IMR-90 (cell line): ENCODE data around the gene TEAD1. TPM values are rescaled to one million over a fixed set of nuclear protein-coding genes. Genes with fewer than 3 reads are reported as not detected.

ENCODE experiments used
- ATAC-seq: fragments of 200-7000 bp; cut with Tn5 transposase; 2 replicates; pipeline ENCODE4 v1.9.1; 2020; ENCODE audit warnings: low read depth, mild to moderate bottlenecking, moderate library complexity
- BruUV-seq: library from RNA; stranded (reverse); fragments of 400-500 nt; replicated peaks from 2 replicates; lab custom pipeline; 2021; lab: Mats Ljungman, UMichigan
- CTCF ChIA-PET: fragments of 300-600 bp; formaldehyde crosslinking; extraction: SDS; loops from one replicate; lab custom pipeline; 2021; ENCODE audit warnings: antibody characterized with exemption; lab: Yijun Ruan, JAX
- POLR2A ChIA-PET: fragments of 300-600 bp; sonication (Branson Sonifier 250); formaldehyde crosslinking; loops from one replicate; lab custom pipeline; 2022; ENCODE audit warnings: antibody characterized with exemption; ENCODE audit not compliant: unreplicated experiment; lab: Charles Lee
- DNase-seq: peaks from one replicate; pipeline ENCODE4 v3.0.0; 2013
- H2AFZ ChIP-seq: replicated peaks from 2 replicates; pipeline ENCODE3; 2013; ENCODE audit warnings: low read length, mild to moderate bottlenecking; ENCODE audit not compliant: poor library complexity
- H2AK5ac ChIP-seq: 2 replicates; pipeline ENCODE4 v1.6.1; 2013; ENCODE audit warnings: low read depth, low read length, inconsistent platforms
- H2AK9ac ChIP-seq: replicated peaks from 2 replicates; pipeline ENCODE3; 2013; ENCODE audit warnings: mild to moderate bottlenecking, low read depth, low read length, moderate library complexity; ENCODE audit not compliant: poor library complexity
- H2BK120ac ChIP-seq: 2 replicates; pipeline ENCODE4 v1.6.1; 2013; ENCODE audit warnings: low read depth, low read length, inconsistent platforms
- H2BK15ac ChIP-seq: 3 replicates; pipeline ENCODE4 v1.6.1; 2013; ENCODE audit warnings: low read depth, low read length, inconsistent platforms
- H2BK20ac ChIP-seq: 2 replicates; pipeline ENCODE4 v1.6.1; 2013; ENCODE audit warnings: low read depth, mild to moderate bottlenecking, inconsistent platforms, low read length, moderate library complexity
- H2BK5ac ChIP-seq: 2 replicates; pipeline ENCODE4 v1.6.1; 2013; ENCODE audit warnings: mild to moderate bottlenecking, low read depth, low read length, inconsistent platforms; ENCODE audit not compliant: poor library complexity, severe bottlenecking
- H3K14ac ChIP-seq: replicated peaks from 2 replicates; pipeline ENCODE4 v1.6.1; 2013; ENCODE audit warnings: low read depth, low read length, inconsistent platforms
- H3K18ac ChIP-seq: 2 replicates; pipeline ENCODE4 v1.6.1; 2013; ENCODE audit warnings: low read depth, low read length, control low read depth
- H3K23ac ChIP-seq: 2 replicates; pipeline ENCODE4 v1.6.1; 2013; ENCODE audit warnings: low read depth, low read length, inconsistent platforms
- H3K27ac ChIP-seq: 2 replicates; pipeline ENCODE4 v1.5.1; 2013; ENCODE audit warnings: mild to moderate bottlenecking, control low read depth, low read length; ENCODE audit not compliant: insufficient read depth
- H3K27me3 ChIP-seq: 2 replicates; pipeline ENCODE4 v1.6.1; 2013; ENCODE audit warnings: low read length; ENCODE audit not compliant: control insufficient read depth, insufficient read depth
- H3K36me3 ChIP-seq: 2 replicates; pipeline ENCODE4 v1.6.1; 2013; ENCODE audit warnings: low read length, mixed read lengths; ENCODE audit not compliant: control insufficient read depth, insufficient read depth
- H3K4ac ChIP-seq: 2 replicates; pipeline ENCODE4 v1.6.1; 2013; ENCODE audit warnings: low read depth, low read length, inconsistent platforms
- H3K4me1 ChIP-seq: 2 replicates; pipeline ENCODE4 v1.6.1; 2013; ENCODE audit warnings: low read length, mixed read lengths; ENCODE audit not compliant: control insufficient read depth, insufficient read depth
- H3K4me2 ChIP-seq: 2 replicates; pipeline ENCODE4 v1.6.1; 2013; ENCODE audit warnings: low read depth, mild to moderate bottlenecking, control low read depth, low read length, moderate library complexity
- H3K4me3 ChIP-seq: 2 replicates; pipeline ENCODE4 v1.5.1; 2013; ENCODE audit warnings: low read depth, mild to moderate bottlenecking, control low read depth, low read length, moderate library complexity; ENCODE audit not compliant: insufficient read depth
- H3K56ac ChIP-seq: 2 replicates; pipeline ENCODE4 v1.6.1; 2013; ENCODE audit warnings: low read length, inconsistent platforms; ENCODE audit not compliant: insufficient read depth; ENCODE audit errors: extremely low read depth
- H3K79me1 ChIP-seq, 2 experiments: 2 replicates each; pipeline ENCODE4 v1.6.1; 2013; ENCODE audit warnings: low read length in 2 of 2, inconsistent platforms in 1 of 2, low read depth in 1 of 2
- H3K9ac ChIP-seq: 2 replicates; pipeline ENCODE4 v1.6.1; 2013; ENCODE audit warnings: low read depth, low read length, control low read depth
- H3K9me1 ChIP-seq: 2 replicates; pipeline ENCODE4 v1.6.1; 2013; ENCODE audit warnings: low read length, inconsistent platforms; ENCODE audit not compliant: insufficient read depth
- H3K9me3 ChIP-seq: 2 replicates; pipeline ENCODE4 v1.6.1; 2013; ENCODE audit warnings: low read length; ENCODE audit not compliant: control insufficient read depth, insufficient read depth
- H4K20me1 ChIP-seq: 2 replicates; pipeline ENCODE4 v1.6.1; 2013; ENCODE audit warnings: low read length, inconsistent platforms; ENCODE audit not compliant: insufficient read depth
- H4K5ac ChIP-seq: 2 replicates; pipeline ENCODE4 v1.6.1; 2013; ENCODE audit warnings: mild to moderate bottlenecking, low read depth, low read length, control low read depth
- H4K8ac ChIP-seq, 2 experiments: 2 replicates each; pipeline ENCODE4 v1.6.1; 2013; ENCODE audit warnings: low read depth in 2 of 2, low read length in 2 of 2, control low read depth in 1 of 2, inconsistent platforms in 1 of 2
- H4K91ac ChIP-seq: 2 replicates; pipeline ENCODE4 v1.6.1; 2013; ENCODE audit warnings: low read depth, low read length, inconsistent platforms; ENCODE audit not compliant: insufficient read depth
- BHLHE40 ChIP-seq: fragments of 150-350 bp; IDR thresholded peaks from 2 replicates; pipeline ENCODE4 v1.6.1; 2016; ENCODE audit warnings: mild to moderate bottlenecking, low read depth, low read length
- CEBPB ChIP-seq: IDR thresholded peaks from 2 replicates; pipeline ENCODE4 v1.6.1; 2012; ENCODE audit warnings: low read depth, low read length, improper control_type of control experiment
- CHD1 ChIP-seq: IDR thresholded peaks from 2 replicates; pipeline ENCODE4 v1.6.1; 2012; ENCODE audit warnings: low read depth, low read length, improper control_type of control experiment
- CTCF ChIP-seq: conservative IDR thresholded peaks from 2 replicates; pipeline ENCODE4 v1.5.1; 2012; ENCODE audit warnings: mild to moderate bottlenecking, low read depth, low read length, improper control_type of control experiment
- ELK1 ChIP-seq: fragments of 150-350 bp; IDR thresholded peaks from 2 replicates; pipeline ENCODE4 v1.6.1; 2016; ENCODE audit warnings: low read depth, mild to moderate bottlenecking, low read length, moderate library complexity, borderline replicate concordance
- FOS ChIP-seq: fragments of 150-350 bp; IDR thresholded peaks from 2 replicates; pipeline ENCODE4 v1.6.1; 2016; ENCODE audit warnings: low read depth, low read length
- MAFK ChIP-seq: IDR thresholded peaks from 2 replicates; pipeline ENCODE4 v1.6.1; 2012; ENCODE audit warnings: low read depth, low read length, improper control_type of control experiment
- MAZ ChIP-seq: IDR thresholded peaks from 2 replicates; pipeline ENCODE4 v1.6.1; 2012; ENCODE audit warnings: low read depth, mild to moderate bottlenecking, low read length, improper control_type of control experiment, moderate library complexity, borderline replicate concordance
- MXI1 ChIP-seq: IDR thresholded peaks from 2 replicates; pipeline ENCODE4 v1.6.1; 2012; ENCODE audit warnings: low read depth, mild to moderate bottlenecking, low read length, moderate library complexity, borderline replicate concordance
- NFE2L2 ChIP-seq: fragments of 150-350 bp; IDR thresholded peaks from 2 replicates; pipeline ENCODE4 v1.6.1; 2016; ENCODE audit warnings: low read depth, mild to moderate bottlenecking, low read length
- POLR2A ChIP-seq: IDR thresholded peaks from 2 replicates; pipeline ENCODE4 v1.6.1; 2012; ENCODE audit warnings: mild to moderate bottlenecking, low read depth, low read length
- RAD21 ChIP-seq: IDR thresholded peaks from 2 replicates; pipeline ENCODE4 v1.6.1; 2012; ENCODE audit warnings: low read length, improper control_type of control experiment
- RCOR1 ChIP-seq: IDR thresholded peaks from 2 replicates; pipeline ENCODE4 v1.6.1; 2012; ENCODE audit warnings: mild to moderate bottlenecking, low read length, improper control_type of control experiment; ENCODE audit not compliant: insufficient replicate concordance
- RFX5 ChIP-seq: IDR thresholded peaks from 2 replicates; pipeline ENCODE4 v1.8.0; 2012; ENCODE audit warnings: low read depth, mild to moderate bottlenecking, low read length, moderate library complexity
- SMC3 ChIP-seq: fragments of 150-350 bp; IDR thresholded peaks from 2 replicates; pipeline ENCODE4 v1.6.1; 2016; ENCODE audit warnings: low read depth, mild to moderate bottlenecking, antibody characterized with exemption, low read length, moderate library complexity
- USF2 ChIP-seq: fragments of 150-350 bp; IDR thresholded peaks from 2 replicates; pipeline ENCODE4 v1.6.1; 2017; ENCODE audit warnings: mild to moderate bottlenecking, antibody characterized with exemption, low read length, low read depth
- WGBS, 2 experiments: methylation state at CpG; one replicate each; pipeline versions ENCODE4 v1.1.5 to v1.1.7; 2013; ENCODE audit warnings: missing lambda C conversion rate in 2 of 2; ENCODE audit not compliant: insufficient read length in 1 of 2; ENCODE audit errors: extremely low coverage in 2 of 2; 5-methylcytosine and 5-hydroxymethylcytosine counted together
- dilution Hi-C: fragments of 300-500 bp; cut with HindIII; formaldehyde crosslinking; loops from one replicate; pipeline ENCODE4 v1.14.3; 2018; ENCODE audit warnings: low sequenced_read_pairs; ENCODE audit not compliant: unreplicated experiment
- in situ Hi-C: fragments of 300-500 bp; cut with MboI; formaldehyde crosslinking; loops from 3 replicates; pipeline ENCODE4 v1.14.3; 2019; ENCODE audit warnings: low sequenced_read_pairs, inconsistent platforms, mixed read lengths
- intact Hi-C: fragments of 100-400 bp; cut with micrococcal nuclease; formaldehyde crosslinking; loops from 2 replicates; pipeline ENCODE4 v1.10.0; 2022
- polyA plus RNA-seq, 3 experiments: library from polyadenylated mRNA; depleted of rRNA; stranded (reverse); fragments of >200 nt; gene quantifications; 2 replicates each; pipeline ENCODE4 v1.2.3, GENCODE V29; 2012; ENCODE audit warnings: low replicate concordance in 1 of 3
- total RNA-seq: library from RNA; depleted of rRNA; stranded (reverse); fragments of >200 nt; gene quantifications from 2 replicates; pipeline ENCODE4 v1.2.3, GENCODE V29; 2012

Gene TEAD1
- total and polyA plus RNA-seq, 2 of the 4 experiments (the other 2 are of a cell fraction): 51.8 to 69.2 TPM

- H3K36me3 ChIP-seq: no peaks in the 10 kb centered on the region
- ATAC-seq: no peak
- no peak overlapping the region for H3K14ac ChIP-seq
- no peak overlapping the region for H3K18ac ChIP-seq
- dilution Hi-C loops: loop anchor here (25.0 kb wide), 1 partner anchor 190 kb away; no protein-coding TSS in a partner anchor
- H3K4me2 ChIP-seq: no peak overlapping the region
- no CpG with 5 or more reads among the region's 1 CpG for WGBS, 2 experiments
- no peak overlapping the region for H3K9ac ChIP-seq
- no peak overlapping the region for H3K56ac ChIP-seq
- no peak for DNase-seq
- no peak overlapping the region for H2BK20ac ChIP-seq
- no peak overlapping the region for H3K4me3 ChIP-seq
- CTCF ChIA-PET: interaction anchor here (0.7 kb wide), 1 partner anchor 481 kb away, joined by 4 read pairs; no protein-coding TSS in a partner anchor
- H2BK5ac ChIP-seq: no peak overlapping the region
- H2BK120ac ChIP-seq: no peak overlapping the region
- H2BK15ac ChIP-seq: no peak overlapping the region
- H2AK9ac ChIP-seq: no peak overlapping the region
- H3K79me1 ChIP-seq: no peaks in the 10 kb centered on the region
- no peak overlapping the region for H4K8ac ChIP-seq
- no peak overlapping the region for H3K23ac ChIP-seq
- no peak overlapping the region for H2AK5ac ChIP-seq
- intact Hi-C loops: no loop called here
- H2AFZ ChIP-seq: no peak overlapping the region
- H3K27me3 ChIP-seq: peaks cover 40% of the 10 kb centered on the region
- H3K4me1 ChIP-seq: no peaks in the 10 kb centered on the region
- no peak overlapping the region for H3K27ac ChIP-seq
- in situ Hi-C loops: no loop called here
- H4K20me1 ChIP-seq: no peaks in the 10 kb centered on the region
- no peak overlapping the region for H3K4ac ChIP-seq
- H4K5ac ChIP-seq: no peak overlapping the region
- no TSS peak for BruUV-seq
- no peak overlapping the region for H4K91ac ChIP-seq
- peaks cover 3% of the 10 kb centered on the region; the same call in 1 of the 2 replicates for H3K9me3 ChIP-seq
- no peaks in the 10 kb centered on the region for H3K9me1 ChIP-seq
- TF ChIP-seq CTCF (no peak), CHD1 (no peak), RAD21 (no peak), MAFK (no peak), NFE2L2 (no peak), RCOR1 (no peak), MAZ (no peak), BHLHE40 (no peak), ELK1 (no peak), MXI1 (no peak), FOS (no peak), SMC3 (no peak), POLR2A (no peak), RFX5 (no peak), CEBPB (no peak), USF2 (no peak)
- POLR2A ChIA-PET: no interaction called here
These were observed 297.7 kb downstream of the TEAD1 start for GRCh38 chr11:12971955-12972354.
